WTC11 (cell line): ENCODE data around the gene ZDHHC8.

Experiments
- CREB1 ChIP-seq: sonication (generic); formaldehyde crosslinking; IDR thresholded peaks from 2 replicates; pipeline ENCODE4 v1.8.0; 2023; ENCODE audit warnings: mild to moderate bottlenecking, missing genetic modification reagents
- E2F4 ChIP-seq: sonication (generic); formaldehyde crosslinking; IDR thresholded peaks from 2 replicates; pipeline ENCODE4 v1.8.1; 2022; ENCODE audit warnings: low read depth, mild to moderate bottlenecking, moderate library complexity, missing genetic modification reagents, borderline replicate concordance
- FOXP4 ChIP-seq: sonication (generic); formaldehyde crosslinking; IDR thresholded peaks from 2 replicates; pipeline ENCODE4 v1.8.0; 2022; ENCODE audit warnings: mild to moderate bottlenecking, missing genetic modification reagents
- MAX ChIP-seq: sonication (generic); formaldehyde crosslinking; IDR thresholded peaks from 2 replicates; pipeline ENCODE4 v1.8.0; 2022; ENCODE audit warnings: mild to moderate bottlenecking, missing genetic modification reagents
- MLX ChIP-seq: sonication (generic); formaldehyde crosslinking; IDR thresholded peaks from 2 replicates; pipeline ENCODE4 v1.8.1; 2023; ENCODE audit warnings: mild to moderate bottlenecking, missing genetic modification reagents, moderate library complexity
- NR3C1 ChIP-seq: sonication (generic); formaldehyde crosslinking; conservative IDR thresholded peaks from 2 replicates; pipeline ENCODE4 v1.8.1; 2023; ENCODE audit warnings: low read depth, mild to moderate bottlenecking, missing genetic modification reagents
- RELA ChIP-seq: sonication (generic); formaldehyde crosslinking; IDR thresholded peaks from 2 replicates; pipeline ENCODE4 v1.8.1; 2022; ENCODE audit warnings: missing genetic modification reagents, mild to moderate bottlenecking, borderline replicate concordance
- SMAD3 ChIP-seq: sonication (generic); formaldehyde crosslinking; IDR thresholded peaks from 2 replicates; pipeline ENCODE4 v1.8.0; 2022; ENCODE audit warnings: missing genetic modification reagents, mild to moderate bottlenecking, borderline replicate concordance
- ZNF121 ChIP-seq: sonication (generic); formaldehyde crosslinking; IDR thresholded peaks from 2 replicates; pipeline ENCODE4 v1.8.0; 2023; ENCODE audit warnings: missing genetic modification reagents
- TF ChIP-seq, protein P1 (sequence below): fragments of 200-600 bp; IDR thresholded peaks from 2 replicates; pipeline ENCODE4 v1.8.0; 2022; ENCODE audit warnings: antibody characterized with exemption
- TF ChIP-seq, protein P2 (sequence below): sonication (generic); formaldehyde crosslinking; IDR thresholded peaks from 2 replicates; pipeline ENCODE4 v1.8.1; 2023; ENCODE audit warnings: mild to moderate bottlenecking, missing genetic modification reagents, moderate library complexity
- TF ChIP-seq, protein P3 (sequence below): fragments of 250-450 bp; sonication (Bioruptor Pico); IDR thresholded peaks from 2 replicates; pipeline ENCODE4 v1.9.0; 2021; ENCODE audit warnings: mild to moderate bottlenecking, borderline replicate concordance
- TF ChIP-seq, protein P4 (sequence below): sonication (generic); formaldehyde crosslinking; IDR thresholded peaks from 2 replicates; pipeline ENCODE4 v1.8.1; 2022; ENCODE audit warnings: low read depth, missing genetic modification reagents, borderline replicate concordance
- TF ChIP-seq, protein P5 (sequence below): sonication (generic); formaldehyde crosslinking; IDR thresholded peaks from 2 replicates; pipeline ENCODE4 v1.8.0; 2022; ENCODE audit warnings: mild to moderate bottlenecking, missing genetic modification reagents

DNA sequence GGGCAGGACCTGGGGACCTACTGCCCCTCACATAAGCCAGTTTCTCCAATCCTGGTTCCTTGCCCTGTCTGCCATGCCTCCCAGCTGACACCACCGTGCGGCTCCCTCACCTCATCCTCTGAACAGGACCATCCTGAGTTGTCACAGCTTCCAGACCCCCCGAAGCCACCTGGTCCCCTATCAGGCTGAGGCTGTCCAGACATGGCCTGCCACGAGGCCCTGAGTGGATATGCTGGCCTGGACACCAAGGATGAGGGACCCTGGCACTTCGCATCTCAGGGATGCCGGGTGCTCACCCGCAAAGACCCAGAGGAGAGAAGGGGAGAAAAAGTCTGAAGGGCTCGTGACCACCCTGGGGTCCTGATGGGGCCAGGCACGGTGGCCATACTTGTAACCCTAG lies 35.1 kb downstream of the ZDHHC8 start:
- TF ChIP-seq MAX (CRISPR knock-in tag) (no peak), FOXP4 (CRISPR knock-in tag) (no peak), ZNF121 (no peak), NR3C1 (CRISPR knock-in tag) (no peak), E2F4 (CRISPR knock-in tag) (no peak), RELA (CRISPR knock-in tag) (no peak), MLX (CRISPR knock-in tag) (no peak), SMAD3 (CRISPR knock-in tag) (no peak), CREB1 (CRISPR knock-in tag) (no peak)
- TF ChIP-seq, protein P1, sequence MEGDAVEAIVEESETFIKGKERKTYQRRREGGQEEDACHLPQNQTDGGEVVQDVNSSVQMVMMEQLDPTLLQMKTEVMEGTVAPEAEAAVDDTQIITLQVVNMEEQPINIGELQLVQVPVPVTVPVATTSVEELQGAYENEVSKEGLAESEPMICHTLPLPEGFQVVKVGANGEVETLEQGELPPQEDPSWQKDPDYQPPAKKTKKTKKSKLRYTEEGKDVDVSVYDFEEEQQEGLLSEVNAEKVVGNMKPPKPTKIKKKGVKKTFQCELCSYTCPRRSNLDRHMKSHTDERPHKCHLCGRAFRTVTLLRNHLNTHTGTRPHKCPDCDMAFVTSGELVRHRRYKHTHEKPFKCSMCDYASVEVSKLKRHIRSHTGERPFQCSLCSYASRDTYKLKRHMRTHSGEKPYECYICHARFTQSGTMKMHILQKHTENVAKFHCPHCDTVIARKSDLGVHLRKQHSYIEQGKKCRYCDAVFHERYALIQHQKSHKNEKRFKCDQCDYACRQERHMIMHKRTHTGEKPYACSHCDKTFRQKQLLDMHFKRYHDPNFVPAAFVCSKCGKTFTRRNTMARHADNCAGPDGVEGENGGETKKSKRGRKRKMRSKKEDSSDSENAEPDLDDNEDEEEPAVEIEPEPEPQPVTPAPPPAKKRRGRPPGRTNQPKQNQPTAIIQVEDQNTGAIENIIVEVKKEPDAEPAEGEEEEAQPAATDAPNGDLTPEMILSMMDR: no peak
- TF ChIP-seq, protein P2, sequence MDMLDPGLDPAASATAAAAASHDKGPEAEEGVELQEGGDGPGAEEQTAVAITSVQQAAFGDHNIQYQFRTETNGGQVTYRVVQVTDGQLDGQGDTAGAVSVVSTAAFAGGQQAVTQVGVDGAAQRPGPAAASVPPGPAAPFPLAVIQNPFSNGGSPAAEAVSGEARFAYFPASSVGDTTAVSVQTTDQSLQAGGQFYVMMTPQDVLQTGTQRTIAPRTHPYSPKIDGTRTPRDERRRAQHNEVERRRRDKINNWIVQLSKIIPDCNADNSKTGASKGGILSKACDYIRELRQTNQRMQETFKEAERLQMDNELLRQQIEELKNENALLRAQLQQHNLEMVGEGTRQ: no peak
- TF ChIP-seq, protein P3, sequence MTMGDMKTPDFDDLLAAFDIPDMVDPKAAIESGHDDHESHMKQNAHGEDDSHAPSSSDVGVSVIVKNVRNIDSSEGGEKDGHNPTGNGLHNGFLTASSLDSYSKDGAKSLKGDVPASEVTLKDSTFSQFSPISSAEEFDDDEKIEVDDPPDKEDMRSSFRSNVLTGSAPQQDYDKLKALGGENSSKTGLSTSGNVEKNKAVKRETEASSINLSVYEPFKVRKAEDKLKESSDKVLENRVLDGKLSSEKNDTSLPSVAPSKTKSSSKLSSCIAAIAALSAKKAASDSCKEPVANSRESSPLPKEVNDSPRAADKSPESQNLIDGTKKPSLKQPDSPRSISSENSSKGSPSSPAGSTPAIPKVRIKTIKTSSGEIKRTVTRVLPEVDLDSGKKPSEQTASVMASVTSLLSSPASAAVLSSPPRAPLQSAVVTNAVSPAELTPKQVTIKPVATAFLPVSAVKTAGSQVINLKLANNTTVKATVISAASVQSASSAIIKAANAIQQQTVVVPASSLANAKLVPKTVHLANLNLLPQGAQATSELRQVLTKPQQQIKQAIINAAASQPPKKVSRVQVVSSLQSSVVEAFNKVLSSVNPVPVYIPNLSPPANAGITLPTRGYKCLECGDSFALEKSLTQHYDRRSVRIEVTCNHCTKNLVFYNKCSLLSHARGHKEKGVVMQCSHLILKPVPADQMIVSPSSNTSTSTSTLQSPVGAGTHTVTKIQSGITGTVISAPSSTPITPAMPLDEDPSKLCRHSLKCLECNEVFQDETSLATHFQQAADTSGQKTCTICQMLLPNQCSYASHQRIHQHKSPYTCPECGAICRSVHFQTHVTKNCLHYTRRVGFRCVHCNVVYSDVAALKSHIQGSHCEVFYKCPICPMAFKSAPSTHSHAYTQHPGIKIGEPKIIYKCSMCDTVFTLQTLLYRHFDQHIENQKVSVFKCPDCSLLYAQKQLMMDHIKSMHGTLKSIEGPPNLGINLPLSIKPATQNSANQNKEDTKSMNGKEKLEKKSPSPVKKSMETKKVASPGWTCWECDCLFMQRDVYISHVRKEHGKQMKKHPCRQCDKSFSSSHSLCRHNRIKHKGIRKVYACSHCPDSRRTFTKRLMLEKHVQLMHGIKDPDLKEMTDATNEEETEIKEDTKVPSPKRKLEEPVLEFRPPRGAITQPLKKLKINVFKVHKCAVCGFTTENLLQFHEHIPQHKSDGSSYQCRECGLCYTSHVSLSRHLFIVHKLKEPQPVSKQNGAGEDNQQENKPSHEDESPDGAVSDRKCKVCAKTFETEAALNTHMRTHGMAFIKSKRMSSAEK (CRISPR knock-in tag): no peak
- TF ChIP-seq, protein P4, sequence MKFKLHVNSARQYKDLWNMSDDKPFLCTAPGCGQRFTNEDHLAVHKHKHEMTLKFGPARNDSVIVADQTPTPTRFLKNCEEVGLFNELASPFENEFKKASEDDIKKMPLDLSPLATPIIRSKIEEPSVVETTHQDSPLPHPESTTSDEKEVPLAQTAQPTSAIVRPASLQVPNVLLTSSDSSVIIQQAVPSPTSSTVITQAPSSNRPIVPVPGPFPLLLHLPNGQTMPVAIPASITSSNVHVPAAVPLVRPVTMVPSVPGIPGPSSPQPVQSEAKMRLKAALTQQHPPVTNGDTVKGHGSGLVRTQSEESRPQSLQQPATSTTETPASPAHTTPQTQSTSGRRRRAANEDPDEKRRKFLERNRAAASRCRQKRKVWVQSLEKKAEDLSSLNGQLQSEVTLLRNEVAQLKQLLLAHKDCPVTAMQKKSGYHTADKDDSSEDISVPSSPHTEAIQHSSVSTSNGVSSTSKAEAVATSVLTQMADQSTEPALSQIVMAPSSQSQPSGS (CRISPR knock-in tag): no peak
- TF ChIP-seq, protein P5, sequence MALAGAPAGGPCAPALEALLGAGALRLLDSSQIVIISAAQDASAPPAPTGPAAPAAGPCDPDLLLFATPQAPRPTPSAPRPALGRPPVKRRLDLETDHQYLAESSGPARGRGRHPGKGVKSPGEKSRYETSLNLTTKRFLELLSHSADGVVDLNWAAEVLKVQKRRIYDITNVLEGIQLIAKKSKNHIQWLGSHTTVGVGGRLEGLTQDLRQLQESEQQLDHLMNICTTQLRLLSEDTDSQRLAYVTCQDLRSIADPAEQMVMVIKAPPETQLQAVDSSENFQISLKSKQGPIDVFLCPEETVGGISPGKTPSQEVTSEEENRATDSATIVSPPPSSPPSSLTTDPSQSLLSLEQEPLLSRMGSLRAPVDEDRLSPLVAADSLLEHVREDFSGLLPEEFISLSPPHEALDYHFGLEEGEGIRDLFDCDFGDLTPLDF: no peak
